HG03280 (cell line): Measurements from ENCODE around the gene CIB4.
"Not testable (repeated sequence)": the region's sequence is repeated elsewhere in the genome, so short reads cannot be mapped to it uniquely, and the experiment has no call there.

Source experiments
- ATAC-seq: cut with Tn5 transposase; IDR thresholded peaks from one replicate; pipeline ENCODE4 v1.9.1; 2021; ENCODE audit warnings: mild to moderate bottlenecking, moderate library complexity; ENCODE audit not compliant: unreplicated experiment

Gene CIB4

DNA sequence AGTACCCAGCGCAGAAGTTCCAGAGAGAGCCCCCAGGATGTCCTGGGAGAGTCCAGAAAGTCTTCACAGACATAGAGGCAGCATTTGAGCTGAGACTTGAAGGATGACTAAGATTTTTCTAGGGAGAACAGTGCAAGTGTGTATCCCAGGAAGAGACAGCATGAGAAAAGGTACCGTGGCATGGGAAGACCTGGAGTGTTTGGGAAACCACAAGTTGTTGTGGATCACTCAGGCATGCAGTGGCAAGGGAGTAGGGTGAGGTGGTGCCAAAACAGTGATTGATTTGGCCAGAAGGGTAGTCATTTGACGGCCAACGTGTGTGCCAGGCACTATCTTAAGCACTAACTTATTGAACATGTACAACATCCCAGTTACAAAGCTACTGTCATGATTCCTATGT lies 26.9 kb upstream of the CIB4 start:
- ATAC-seq, result no peak

DNA sequence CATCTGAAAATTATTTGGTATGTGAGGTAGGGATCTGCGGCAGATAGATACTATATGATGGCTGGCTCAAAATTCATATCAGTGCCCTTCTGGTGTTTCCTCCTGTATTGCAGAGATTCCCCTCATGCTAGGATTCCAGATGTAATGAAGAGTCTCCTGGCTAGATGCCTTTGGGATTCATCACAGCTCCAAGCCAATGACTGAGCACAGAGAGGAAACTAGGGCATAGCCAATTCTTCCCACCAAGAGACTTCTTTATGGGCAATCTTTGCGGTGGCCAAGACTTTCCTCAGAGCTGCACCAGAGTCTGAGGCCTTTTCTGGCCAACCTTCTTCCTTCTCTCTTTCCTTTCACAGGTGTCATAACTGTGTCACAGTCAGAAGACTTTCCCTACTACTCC lies 25.5 kb upstream of the CIB4 start:
- ATAC-seq, result no peak

- not testable (repeated sequence) for ATAC-seq
These were observed 24.1 kb upstream of the CIB4 start for GRCh38 chr2:26665296-26665695.

- no peak for ATAC-seq
These were observed 19.3 kb upstream of the CIB4 start for GRCh38 chr2:26660363-26660962.

DNA sequence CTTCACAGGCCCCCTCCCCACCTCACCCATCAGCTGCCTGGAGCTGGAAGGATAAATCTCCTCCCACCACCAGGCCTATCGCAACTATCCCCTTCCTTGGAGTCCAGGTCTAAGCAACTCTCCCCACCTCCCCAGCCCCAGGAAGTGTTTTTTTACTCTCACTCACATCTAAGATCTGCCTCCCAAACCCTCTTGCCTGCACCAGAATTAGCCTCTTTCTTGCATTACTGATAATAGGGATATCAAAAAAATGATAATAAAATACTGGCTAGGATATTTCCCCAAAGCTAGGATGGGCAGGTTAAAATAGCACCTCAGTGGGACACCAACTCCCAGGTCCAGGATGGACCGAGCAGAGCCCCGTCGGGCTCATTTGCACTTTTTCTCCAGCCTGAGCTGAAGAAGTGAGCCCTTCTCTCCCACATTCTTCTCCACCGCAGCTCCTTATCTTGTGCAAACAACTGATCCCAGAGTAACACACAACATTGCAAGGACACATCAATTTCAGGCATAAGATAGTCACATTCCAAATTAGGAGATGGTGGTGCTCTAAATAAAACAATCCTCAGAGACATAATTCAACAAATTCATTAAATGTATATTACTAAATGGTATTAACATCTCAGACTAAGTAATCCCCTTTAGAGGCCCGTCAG lies 17.7 kb upstream of the CIB4 start:
- ATAC-seq, result no peak

DNA sequence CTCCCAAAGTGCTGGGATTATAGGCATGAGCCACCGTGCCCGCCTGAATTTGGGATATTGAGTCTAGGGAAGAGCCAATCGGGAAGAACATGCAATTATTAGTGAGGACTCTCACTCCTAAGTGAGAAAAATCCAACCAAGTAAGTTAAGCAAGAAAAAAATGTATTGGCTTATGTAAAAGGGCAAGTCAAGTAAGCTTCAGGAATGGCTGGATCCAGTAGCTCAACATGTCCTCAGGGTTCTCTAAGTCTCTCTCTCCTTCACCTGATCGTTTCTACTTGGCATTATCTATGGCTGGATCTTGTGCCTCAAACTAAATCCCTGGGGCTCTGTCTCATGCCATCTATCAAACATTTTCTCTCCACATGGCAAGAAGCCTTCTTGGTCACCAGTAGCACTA lies 16.1 kb upstream of the CIB4 start:
- no peak for ATAC-seq

- ATAC-seq, result no peak
These were observed 14.5 kb upstream of the CIB4 start for GRCh38 chr2:26655611-26656195.

GRCh38 chr2:26655120-26655519 lies 14.0 kb upstream of the CIB4 start:
- not testable (repeated sequence) for ATAC-seq

- ATAC-seq, result no peak
These were observed 12.8 kb upstream of the CIB4 start for GRCh38 chr2:26654061-26654340.

GRCh38 chr2:26653207-26654060 lies 12.3 kb upstream of the CIB4 start:
- ATAC-seq, result no peak

- ATAC-seq, result no peak
These were observed 11.3 kb upstream of the CIB4 start for GRCh38 chr2:26652361-26653041.

DNA sequence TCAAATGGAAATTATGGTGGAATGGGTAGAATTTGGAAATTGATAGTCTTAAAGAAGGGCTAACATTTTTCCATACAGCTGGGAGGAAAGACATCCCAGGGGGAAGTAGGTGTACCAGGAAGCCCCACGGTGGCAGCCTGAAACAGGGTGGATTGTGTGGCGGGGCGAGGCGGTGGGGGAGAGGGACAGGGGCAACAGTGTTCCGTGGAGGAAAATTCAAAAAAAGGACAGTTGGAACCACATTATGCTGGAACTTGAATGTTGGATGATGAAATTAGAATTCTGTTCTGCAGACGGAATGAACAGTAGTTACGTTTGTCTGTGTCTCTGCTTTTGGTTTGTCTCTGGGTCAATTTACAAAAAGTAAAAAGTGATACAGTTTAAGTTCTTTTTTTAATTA lies 10.6 kb upstream of the CIB4 start:
- no peak for ATAC-seq

DNA sequence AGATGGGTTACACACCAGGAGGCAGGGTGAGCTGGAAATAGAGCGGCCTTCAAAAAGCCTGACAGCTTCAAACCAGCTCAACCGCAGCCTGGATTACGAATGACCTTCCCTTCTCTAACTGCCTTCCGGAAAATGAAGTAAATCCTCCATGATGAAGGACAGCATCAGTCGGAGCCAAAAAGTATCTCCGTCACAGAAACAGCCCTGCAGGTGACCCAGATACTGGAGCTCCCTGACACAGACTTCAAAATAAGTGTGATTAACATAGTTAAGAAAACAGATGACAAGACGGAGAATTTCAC lies 10.3 kb upstream of the CIB4 start:
- ATAC-seq, result no peak

DNA sequence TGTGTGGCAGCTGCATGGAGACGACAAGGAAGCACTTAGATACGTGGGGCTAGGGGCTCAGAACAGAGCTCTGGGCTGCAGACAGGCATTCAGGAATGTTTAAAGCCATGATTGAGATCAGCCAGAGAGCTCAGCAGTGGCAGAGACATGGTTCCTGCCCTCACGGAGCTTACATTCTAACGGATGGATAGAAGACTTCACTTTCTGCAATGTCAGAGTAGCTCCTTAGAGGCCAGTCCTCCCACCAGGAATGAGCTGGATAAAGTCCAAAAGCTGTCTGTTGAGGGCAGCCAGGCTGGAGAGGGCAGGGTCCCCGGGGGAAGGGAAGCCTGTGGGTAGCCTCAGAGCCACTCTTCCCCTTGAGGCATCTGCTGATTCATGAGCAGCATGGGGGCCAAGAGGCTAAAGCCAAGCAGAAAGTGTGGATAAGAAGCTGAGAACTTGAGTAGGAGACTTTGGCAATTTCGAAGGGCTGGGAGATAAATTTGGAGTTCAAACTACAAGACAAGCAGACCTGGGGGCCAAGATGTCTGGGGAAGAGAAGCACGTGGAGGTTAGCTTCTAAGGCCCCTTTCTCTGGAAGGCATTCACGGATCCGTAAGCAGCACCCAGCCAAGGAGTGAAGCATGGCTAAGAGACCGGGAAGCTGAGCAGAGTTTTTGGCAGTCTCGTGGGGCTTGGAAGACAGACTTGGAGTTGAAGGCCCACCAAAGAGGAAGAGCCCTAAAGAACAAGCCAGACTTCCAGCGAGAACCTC lies 9.7 kb upstream of the CIB4 start:
- ATAC-seq, result no peak

DNA sequence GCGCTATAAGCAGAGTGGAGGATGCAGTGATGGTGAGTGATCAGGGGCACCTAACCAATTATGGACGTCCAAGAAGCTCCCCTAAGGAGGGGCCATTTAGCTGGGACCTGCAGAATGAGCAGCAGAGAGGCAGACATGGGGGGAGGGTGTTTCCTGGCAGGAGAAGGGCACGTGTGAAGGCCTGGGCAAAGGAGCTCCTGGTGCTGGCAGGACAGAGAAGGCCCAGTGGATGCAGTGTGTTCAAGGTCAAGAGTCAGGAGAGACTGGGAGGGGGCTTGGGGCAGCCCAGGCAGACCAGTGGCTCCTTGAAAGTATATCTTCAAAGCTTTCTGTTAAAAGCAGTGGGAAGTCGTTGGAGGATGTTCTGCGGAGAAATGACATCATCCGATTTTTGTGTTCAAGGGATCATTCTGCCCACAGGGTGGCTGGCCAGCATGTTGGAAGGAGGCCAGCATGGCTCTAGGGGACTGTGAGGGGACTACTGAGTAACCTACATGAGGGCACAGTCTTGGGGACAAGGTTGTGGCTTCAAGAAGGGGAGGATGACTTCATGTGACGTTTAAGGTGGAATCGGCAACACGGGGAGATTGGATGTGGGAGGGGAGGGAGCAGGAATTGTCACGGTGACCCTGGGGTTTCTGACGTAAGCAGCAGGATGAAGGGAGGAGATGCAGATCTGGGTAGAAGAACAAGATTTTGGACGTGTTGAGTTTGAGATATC lies 9.0 kb upstream of the CIB4 start:
- ATAC-seq, result no peak

- no peak for ATAC-seq
These were observed 8.2 kb upstream of the CIB4 start for GRCh38 chr2:26649322-26649721.

DNA sequence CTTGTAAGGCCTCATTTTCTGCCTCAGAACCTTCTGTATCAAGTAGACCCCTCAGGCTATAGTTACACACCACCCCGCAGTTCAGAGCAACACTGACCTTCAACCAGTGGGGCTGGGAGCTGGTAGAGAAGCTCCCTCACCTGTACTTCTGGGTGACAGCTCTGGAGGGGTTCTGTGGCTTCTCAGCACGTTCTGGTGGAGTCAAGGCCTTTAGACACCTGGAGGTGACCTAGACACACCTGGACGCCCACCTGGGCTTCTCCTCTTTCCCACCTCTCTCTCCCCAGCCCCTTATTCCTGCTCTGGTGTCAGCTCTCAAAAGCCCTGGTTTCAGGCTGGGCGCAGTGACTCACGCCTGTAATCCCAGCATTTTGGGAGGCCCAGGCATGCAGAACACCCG lies 7.3 kb upstream of the CIB4 start:
- no peak for ATAC-seq

- ATAC-seq, result no peak
These were observed 6.8 kb upstream of the CIB4 start for GRCh38 chr2:26647981-26648380.

DNA sequence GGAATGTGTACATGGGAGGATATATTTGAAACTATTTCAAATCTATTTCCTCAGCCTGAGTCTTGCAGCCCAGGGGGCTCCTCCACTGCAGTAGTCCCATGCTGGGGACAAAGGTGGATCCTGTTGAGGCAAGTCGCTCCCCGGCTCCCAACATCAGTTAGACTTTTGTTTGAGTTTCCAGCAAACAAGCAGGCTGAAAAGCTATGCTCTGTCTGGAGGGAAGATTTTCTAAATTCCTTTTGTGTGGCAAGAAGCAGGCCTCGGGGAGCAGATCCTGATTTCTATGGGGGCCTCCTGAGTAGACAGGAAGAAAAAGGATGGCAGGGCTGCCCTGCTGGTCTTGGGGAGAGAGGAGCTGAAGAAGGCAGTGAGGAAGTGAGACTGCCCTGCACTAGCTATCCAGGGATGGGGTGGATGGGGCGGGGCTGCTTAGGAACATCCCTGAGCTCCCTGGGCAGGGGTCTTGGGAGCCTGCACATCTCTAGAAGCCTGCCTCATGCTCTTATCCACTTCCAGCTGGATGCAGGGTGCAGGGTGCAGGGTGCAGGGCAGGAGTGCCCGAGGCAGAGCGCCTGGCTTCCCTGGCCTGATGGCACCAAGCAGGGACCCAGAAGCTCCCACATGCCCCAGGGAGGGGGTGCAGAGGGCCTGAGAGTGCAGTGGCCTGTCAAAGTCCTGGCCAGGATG lies 6.0 kb upstream of the CIB4 start:
- ATAC-seq, result no peak

- no peak for ATAC-seq
These were observed 4.6 kb upstream of the CIB4 start for GRCh38 chr2:26645762-26646161.
